ENCODE measurements around the gene DLG2. TPM values are rescaled to one million over a fixed set of nuclear protein-coding genes. Genes with fewer than 3 reads are reported as not detected.
"Not testable (repeated sequence)": the region's sequence is repeated elsewhere in the genome, so short reads cannot be mapped to it uniquely, and the experiment has no call there.

DLG2 gene
- total and polyA plus RNA-seq, 11 donors: 2.4 to 13.9 (median 7.1) TPM

DNA sequence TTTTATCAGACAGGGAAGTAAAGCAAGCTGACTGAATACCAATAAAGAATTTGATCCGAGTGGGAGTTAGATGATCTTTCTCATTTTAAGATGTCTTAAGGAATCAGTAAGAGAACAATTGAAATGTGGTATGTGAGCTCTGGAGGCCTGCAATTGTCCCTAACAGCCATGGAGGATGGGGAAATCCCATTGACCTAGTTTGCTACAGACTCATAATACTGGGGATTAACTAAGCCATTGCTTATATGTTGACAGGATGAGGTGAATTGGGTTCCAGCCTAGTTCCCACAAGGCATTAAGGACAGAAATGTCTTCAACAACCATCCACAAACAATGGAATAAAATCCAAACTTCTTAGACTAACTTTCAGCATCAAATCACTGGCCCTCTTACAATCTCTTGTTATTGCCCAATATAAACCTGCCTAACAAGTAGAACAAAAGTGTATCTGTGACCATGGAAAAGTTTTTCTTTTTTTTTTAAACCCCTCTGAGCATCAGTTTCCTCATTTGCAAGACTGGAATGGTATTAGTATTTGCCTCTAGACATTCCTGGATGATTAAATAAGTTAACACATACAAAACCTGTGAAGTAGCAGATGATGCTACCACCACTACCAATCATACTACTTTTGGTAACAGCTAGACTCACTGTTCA, 773.2 kb downstream of the DLG2 start:
- H3K9me3 ChIP-seq: no peaks in the 10 kb centered on the region
- intact Hi-C loops (cut with DNase I): no loop called here
- no peak for TF ChIP-seq POLR2A (IDR thresholded peaks at IDR 0.05)
- TF ChIP-seq, protein P1, sequence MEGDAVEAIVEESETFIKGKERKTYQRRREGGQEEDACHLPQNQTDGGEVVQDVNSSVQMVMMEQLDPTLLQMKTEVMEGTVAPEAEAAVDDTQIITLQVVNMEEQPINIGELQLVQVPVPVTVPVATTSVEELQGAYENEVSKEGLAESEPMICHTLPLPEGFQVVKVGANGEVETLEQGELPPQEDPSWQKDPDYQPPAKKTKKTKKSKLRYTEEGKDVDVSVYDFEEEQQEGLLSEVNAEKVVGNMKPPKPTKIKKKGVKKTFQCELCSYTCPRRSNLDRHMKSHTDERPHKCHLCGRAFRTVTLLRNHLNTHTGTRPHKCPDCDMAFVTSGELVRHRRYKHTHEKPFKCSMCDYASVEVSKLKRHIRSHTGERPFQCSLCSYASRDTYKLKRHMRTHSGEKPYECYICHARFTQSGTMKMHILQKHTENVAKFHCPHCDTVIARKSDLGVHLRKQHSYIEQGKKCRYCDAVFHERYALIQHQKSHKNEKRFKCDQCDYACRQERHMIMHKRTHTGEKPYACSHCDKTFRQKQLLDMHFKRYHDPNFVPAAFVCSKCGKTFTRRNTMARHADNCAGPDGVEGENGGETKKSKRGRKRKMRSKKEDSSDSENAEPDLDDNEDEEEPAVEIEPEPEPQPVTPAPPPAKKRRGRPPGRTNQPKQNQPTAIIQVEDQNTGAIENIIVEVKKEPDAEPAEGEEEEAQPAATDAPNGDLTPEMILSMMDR (IDR thresholded peaks at IDR 0.05): no peak
- 70 to 89% (median 86%) methylated on average over 1 of the region's 1 CpG for WGBS, 4 donors
- no peaks in the 10 kb centered on the region for H3K36me3 ChIP-seq
- H3K4me1 ChIP-seq: no peaks in the 10 kb centered on the region
- DNase-seq (no peak), ATAC-seq (no peak)
- no peak overlapping the region for H3K27ac ChIP-seq
- no peaks in the 10 kb centered on the region for H3K27me3 ChIP-seq
- no peak overlapping the region for H3K4me3 ChIP-seq

DNA sequence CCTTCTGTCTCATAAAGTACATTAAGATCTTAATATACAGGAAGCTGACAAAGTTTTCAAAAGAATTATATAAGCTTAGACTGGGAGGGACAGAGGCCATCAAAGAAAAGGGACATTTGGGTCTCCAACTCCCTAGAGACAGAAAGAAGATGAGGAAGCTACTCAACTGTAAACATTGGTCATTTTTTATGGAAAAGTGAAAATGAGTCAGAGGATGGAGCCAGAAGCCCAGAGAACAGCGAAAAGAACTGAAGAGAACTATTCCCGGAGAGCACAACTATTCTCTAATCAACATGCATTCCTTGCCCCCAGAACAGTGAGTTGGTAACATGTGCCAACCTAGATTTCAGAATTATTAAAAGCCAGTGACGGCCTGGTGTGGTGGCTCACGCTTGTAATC, 779.3 kb downstream of the DLG2 start:
- H3K9me3 ChIP-seq: no peaks in the 10 kb centered on the region

DNA sequence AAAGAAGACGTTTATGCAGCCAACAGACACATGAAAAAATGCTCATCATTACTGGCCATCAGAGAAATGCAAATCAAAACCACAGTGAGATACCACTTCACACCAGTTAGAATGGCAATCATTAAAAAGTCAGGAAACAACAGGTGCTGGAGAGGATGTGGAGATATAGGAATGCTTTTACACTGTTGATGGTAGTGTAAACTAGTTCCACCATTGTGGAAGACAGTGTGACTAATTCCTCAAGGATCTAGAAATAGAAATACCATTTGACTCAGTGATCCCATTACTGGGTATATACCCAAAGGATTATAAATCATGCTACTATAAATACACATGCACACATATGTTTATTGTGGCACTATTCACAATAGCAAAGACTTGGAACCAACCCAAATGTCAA, 786.9 kb downstream of the DLG2 start:
- ATAC-seq, H3K9me3 ChIP-seq, H3K36me3 ChIP-seq, DNase-seq, H3K27ac ChIP-seq, H3K4me1 ChIP-seq, H3K4me3 ChIP-seq, H3K27me3 ChIP-seq: not testable (repeated sequence)
- WGBS, 4 donors: 63 to 89% (median 69%) methylated on average over 1 of the region's 1 CpG
- intact Hi-C loops (cut with DNase I): loop anchor here in 1 of 10 donors (10.0 kb wide), 1 partner anchor 55 kb away; no protein-coding TSS in a partner anchor

More for the DNA sequence above, 779.3 kb downstream of the DLG2 start:
- ATAC-seq (no peak), DNase-seq (no peak)
- Histone ChIP-seq H3K4me3 (no peak overlapping the region), H3K36me3 (no peaks in the 10 kb centered on the region), H3K27ac (no peak overlapping the region), H3K4me1 (no peaks in the 10 kb centered on the region), H3K27me3 (no peaks in the 10 kb centered on the region)
- WGBS, 4 donors: 82 to 87% (median 84%) methylated on average over 4 of the region's 4 CpGs
- intact Hi-C loops (cut with DNase I): loop anchor here in 1 of 10 donors (10.0 kb wide), 1 partner anchor 47 kb away; no protein-coding TSS in a partner anchor
- TF ChIP-seq, protein P1 (IDR thresholded peaks at IDR 0.05): no peak
- TF ChIP-seq POLR2A (IDR thresholded peaks at IDR 0.05): no peak

DNA sequence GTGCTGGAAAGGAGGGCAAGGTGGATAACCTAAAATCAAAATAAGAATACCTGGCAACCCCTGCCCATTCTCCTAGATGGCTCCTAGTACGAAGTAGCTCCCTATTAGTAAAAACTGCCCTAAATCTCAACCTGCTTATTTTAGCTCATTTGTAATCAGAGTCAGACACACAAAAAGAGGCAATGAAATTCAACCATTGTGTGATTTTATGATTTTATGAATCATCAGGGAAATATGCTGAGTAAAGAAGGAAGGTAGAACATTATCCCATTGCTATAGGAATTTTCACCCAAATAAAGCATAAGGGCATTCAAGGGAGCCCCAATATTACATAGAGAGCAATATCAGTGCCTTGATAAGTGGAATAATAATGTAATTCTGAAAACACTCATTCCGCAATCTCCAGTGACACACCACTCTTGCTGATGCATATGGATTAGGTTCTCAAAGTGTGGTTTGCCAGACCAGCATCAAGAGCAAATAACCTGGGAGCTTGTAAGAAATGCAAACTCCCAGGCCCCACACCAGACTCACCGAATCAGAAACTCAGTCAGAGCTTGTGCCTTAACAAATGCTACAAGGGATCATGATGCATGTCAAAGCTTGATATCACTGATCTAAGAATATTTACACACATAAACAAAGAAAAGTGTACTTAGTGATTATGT, 789.6 kb downstream of the DLG2 start:
- TF ChIP-seq POLR2A (IDR thresholded peaks at IDR 0.05): no peak
- TF ChIP-seq, protein P1 (IDR thresholded peaks at IDR 0.05): no peak
- WGBS, 4 donors: 87 to 90% (median 89%) methylated on average over 3 of the region's 3 CpGs
- no peak overlapping the region for H3K4me3 ChIP-seq
- intact Hi-C loops (cut with DNase I): no loop called here
- H3K9me3 ChIP-seq: peaks cover 0 to 8% (median 0%) of the 10 kb centered on the region in 12 donors
- H3K27ac ChIP-seq: no peak overlapping the region
- no peaks in the 10 kb centered on the region for H3K36me3 ChIP-seq
- DNase-seq: no peak
- H3K27me3 ChIP-seq: no peaks in the 10 kb centered on the region
- no peak for ATAC-seq
- no peaks in the 10 kb centered on the region for H3K4me1 ChIP-seq
